ENCODE measurements around the gene ZNF319.

ZNF319 gene

GRCh38 chr16:57997176-57997527 lies 3.3 kb downstream of the ZNF319 start:
- H2AFZ ChIP-seq (ENCODE audit: low read depth, low read length), result no peak overlapping the region
- no peaks in the 10 kb centered on the region for H3K27me3 ChIP-seq (ENCODE audit: insufficient read depth, low read length, poor library complexity)
- no peak overlapping the region for H3K9ac ChIP-seq (ENCODE audit: low read depth, low read length)
- H3K79me2 ChIP-seq (ENCODE audit: insufficient read depth, low read length), result peaks cover 18% of the 10 kb centered on the region
- H4K20me1 ChIP-seq (ENCODE audit: insufficient read depth, low read length), result peaks cover 38% of the 10 kb centered on the region
- peaks cover 24% of the 10 kb centered on the region for H3K4me1 ChIP-seq (ENCODE audit: insufficient read depth, low read length)
- no peak for ATAC-seq (ENCODE audit: insufficient read depth, low read depth)
- H3K36me3 ChIP-seq (ENCODE audit: insufficient read depth, low read length), result peaks cover 44% of the 10 kb centered on the region
- no peaks in the 10 kb centered on the region for H3K9me3 ChIP-seq (ENCODE audit: insufficient read depth, low read length, severe bottlenecking)
- no peak for TF ChIP-seq EZH2 (IDR thresholded peaks at IDR 0.05; ENCODE audit: borderline replicate concordance, low read depth, low read length, severe bottlenecking)
- TF ChIP-seq, protein P1, sequence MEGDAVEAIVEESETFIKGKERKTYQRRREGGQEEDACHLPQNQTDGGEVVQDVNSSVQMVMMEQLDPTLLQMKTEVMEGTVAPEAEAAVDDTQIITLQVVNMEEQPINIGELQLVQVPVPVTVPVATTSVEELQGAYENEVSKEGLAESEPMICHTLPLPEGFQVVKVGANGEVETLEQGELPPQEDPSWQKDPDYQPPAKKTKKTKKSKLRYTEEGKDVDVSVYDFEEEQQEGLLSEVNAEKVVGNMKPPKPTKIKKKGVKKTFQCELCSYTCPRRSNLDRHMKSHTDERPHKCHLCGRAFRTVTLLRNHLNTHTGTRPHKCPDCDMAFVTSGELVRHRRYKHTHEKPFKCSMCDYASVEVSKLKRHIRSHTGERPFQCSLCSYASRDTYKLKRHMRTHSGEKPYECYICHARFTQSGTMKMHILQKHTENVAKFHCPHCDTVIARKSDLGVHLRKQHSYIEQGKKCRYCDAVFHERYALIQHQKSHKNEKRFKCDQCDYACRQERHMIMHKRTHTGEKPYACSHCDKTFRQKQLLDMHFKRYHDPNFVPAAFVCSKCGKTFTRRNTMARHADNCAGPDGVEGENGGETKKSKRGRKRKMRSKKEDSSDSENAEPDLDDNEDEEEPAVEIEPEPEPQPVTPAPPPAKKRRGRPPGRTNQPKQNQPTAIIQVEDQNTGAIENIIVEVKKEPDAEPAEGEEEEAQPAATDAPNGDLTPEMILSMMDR (IDR thresholded peaks at IDR 0.05; ENCODE audit: borderline replicate concordance, extremely low read depth, low read length, poor library complexity, severe bottlenecking), result no peak
- DNase-seq, result no peak
- H3K27ac ChIP-seq (ENCODE audit: low read length), result no peak overlapping the region
- H3K4me2 ChIP-seq (ENCODE audit: insufficient read depth, low read length), result no peak overlapping the region
- H3K4me3 ChIP-seq (ENCODE audit: low read depth in 1 of 2, low read length in 2 of 2), result no peak overlapping the region

DNA sequence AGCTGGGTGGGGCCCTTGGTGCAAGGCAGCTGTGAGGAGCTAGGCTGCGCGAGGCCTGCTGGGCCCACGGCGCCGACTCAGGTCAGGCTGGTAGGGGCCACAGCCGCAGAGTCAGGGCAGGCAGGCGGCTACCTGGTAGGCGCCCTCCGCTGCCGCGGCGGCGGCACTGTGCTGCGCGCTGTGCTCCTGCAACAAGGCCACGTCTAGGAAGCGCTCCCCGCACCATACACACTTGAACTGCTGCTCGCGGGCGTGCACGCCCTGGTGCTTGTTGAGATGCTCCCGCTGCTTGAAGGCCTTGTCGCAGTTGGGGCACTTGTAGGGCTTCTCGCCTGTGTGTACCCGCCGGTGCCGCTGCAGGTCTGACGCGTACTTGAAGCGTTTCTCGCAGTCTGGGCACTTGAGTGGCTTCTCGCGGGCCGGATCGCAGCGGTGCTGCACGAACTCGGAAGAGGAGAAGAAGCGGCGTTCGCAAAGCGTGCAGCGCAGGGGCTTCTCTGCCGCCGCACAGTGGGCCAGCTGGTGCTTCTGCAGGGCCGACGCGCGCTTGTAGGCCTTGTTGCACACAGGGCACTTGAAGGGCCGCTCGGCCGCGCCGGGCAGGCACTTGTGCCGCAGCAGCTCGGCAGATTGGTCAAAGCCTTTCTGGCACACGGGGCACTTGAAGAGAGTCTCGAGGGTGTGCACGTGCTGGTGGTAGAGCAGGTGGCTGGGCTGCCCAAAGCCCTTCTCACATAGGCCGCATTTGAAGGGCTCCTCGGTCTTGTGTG lies 3.9 kb downstream of the ZNF319 start:
- H2AFZ ChIP-seq (ENCODE audit: low read depth, low read length), result no peak overlapping the region
- H3K27me3 ChIP-seq (ENCODE audit: insufficient read depth, low read length, poor library complexity), result no peaks in the 10 kb centered on the region
- H3K9ac ChIP-seq (ENCODE audit: low read depth, low read length), result no peak overlapping the region
- no peaks in the 10 kb centered on the region for H3K9me3 ChIP-seq (ENCODE audit: insufficient read depth, low read length, severe bottlenecking)
- H3K36me3 ChIP-seq (ENCODE audit: insufficient read depth, low read length), result peaks cover 44% of the 10 kb centered on the region
- H3K4me3 ChIP-seq (ENCODE audit: low read depth in 1 of 2, low read length in 2 of 2), result no peak overlapping the region
- peaks cover 18% of the 10 kb centered on the region for H3K4me1 ChIP-seq (ENCODE audit: insufficient read depth, low read length)
- no peak for ATAC-seq (ENCODE audit: insufficient read depth, low read depth)
- peaks cover 38% of the 10 kb centered on the region for H4K20me1 ChIP-seq (ENCODE audit: insufficient read depth, low read length)
- H3K79me2 ChIP-seq (ENCODE audit: insufficient read depth, low read length), result peaks cover 12% of the 10 kb centered on the region
- no peak overlapping the region for H3K4me2 ChIP-seq (ENCODE audit: insufficient read depth, low read length)
- TF ChIP-seq EZH2 (IDR thresholded peaks at IDR 0.05; ENCODE audit: borderline replicate concordance, low read depth, low read length, severe bottlenecking), result no peak
- TF ChIP-seq, protein P1 (IDR thresholded peaks at IDR 0.05; ENCODE audit: borderline replicate concordance, extremely low read depth, low read length, poor library complexity, severe bottlenecking), result no peak
- H3K27ac ChIP-seq (ENCODE audit: low read length), result no peak overlapping the region
- DNase-seq, result no peak

DNA sequence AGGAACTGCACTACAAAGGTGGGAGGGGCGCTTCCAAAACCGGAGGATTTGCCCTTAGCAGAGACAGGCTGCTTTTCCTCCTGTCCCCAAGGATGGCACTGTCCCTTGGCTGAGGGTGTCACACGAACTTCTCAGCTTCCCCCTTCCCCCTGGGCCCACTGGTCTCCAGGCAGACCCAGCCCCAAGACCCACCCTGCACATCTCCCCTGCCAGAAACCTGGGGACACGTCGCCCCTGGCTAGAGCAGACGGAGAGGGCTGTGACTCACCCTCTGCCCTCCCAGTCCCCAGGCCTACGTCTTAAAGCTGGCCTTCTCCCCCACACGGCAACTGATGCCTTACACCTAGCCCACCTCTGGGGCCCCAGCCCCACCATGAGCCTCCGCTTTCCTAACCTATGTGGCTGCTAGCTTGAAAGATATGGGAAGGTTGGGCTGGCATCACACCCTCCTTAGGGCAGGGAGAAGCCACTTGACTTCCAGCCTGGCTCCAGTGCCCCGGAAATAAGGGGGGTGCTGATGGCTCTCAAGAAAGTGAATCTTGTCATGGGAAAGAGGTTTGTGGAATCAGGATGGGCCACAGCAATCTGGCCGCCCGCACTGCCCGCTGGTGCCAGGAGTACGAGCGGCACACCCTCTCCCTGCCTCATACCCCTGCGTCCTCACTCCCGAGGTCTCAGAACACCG lies 4.6 kb downstream of the ZNF319 start:
- no peak overlapping the region for H3K27ac ChIP-seq (ENCODE audit: low read length)
- H3K4me1 ChIP-seq (ENCODE audit: insufficient read depth, low read length), result peaks cover 17% of the 10 kb centered on the region
- ATAC-seq (ENCODE audit: insufficient read depth, low read depth), result no peak

More for the DNA sequence above, 4.6 kb downstream of the ZNF319 start:
- H3K4me3 ChIP-seq (ENCODE audit: low read depth in 1 of 2, low read length in 2 of 2), result no peak overlapping the region
- no peak overlapping the region for H2AFZ ChIP-seq (ENCODE audit: low read depth, low read length)
- H3K9ac ChIP-seq (ENCODE audit: low read depth, low read length), result no peak overlapping the region
- peaks cover 44% of the 10 kb centered on the region for H3K36me3 ChIP-seq (ENCODE audit: insufficient read depth, low read length)
- no peak for DNase-seq
- H3K79me2 ChIP-seq (ENCODE audit: insufficient read depth, low read length), result peaks cover 6% of the 10 kb centered on the region; the same call in 1 of the 2 replicates
- H3K27me3 ChIP-seq (ENCODE audit: insufficient read depth, low read length, poor library complexity), result no peaks in the 10 kb centered on the region
- no peak overlapping the region for H3K4me2 ChIP-seq (ENCODE audit: insufficient read depth, low read length)
- peaks cover 38% of the 10 kb centered on the region for H4K20me1 ChIP-seq (ENCODE audit: insufficient read depth, low read length)
- no peaks in the 10 kb centered on the region for H3K9me3 ChIP-seq (ENCODE audit: insufficient read depth, low read length, severe bottlenecking)
- no peak for TF ChIP-seq EZH2 (IDR thresholded peaks at IDR 0.05; ENCODE audit: borderline replicate concordance, low read depth, low read length, severe bottlenecking)
- TF ChIP-seq, protein P1 (IDR thresholded peaks at IDR 0.05; ENCODE audit: borderline replicate concordance, extremely low read depth, low read length, poor library complexity, severe bottlenecking), result no peak
